Measurements from ENCODE around the gene ZNF443.
A peak's percentile ranks its signal among the peaks of the same experiment; 100 is the strongest.
"Not testable (repeated sequence)": the region's sequence is repeated elsewhere in the genome, so short reads cannot be mapped to it uniquely, and the experiment has no call there.

Gene ZNF443

DNA sequence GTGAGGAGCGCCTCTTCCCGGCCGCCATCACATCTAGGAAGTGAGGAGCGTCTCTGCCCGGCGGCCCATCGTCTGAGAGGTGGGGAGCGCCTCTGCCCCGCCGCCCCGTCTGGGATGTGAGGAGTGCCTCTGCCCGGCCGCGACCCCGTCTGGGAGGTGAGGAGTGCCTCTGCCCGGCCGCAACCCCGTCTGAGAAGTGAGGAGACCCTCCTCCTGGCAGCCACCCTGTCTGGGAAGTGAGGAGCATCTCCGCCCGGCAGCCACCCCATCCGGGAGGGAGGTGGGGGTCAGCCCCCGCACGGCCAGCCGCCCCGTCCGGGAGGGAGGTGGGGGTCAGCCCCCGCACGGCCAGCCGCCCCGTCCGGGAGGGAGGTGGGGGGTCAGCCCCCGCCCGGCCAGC lies 26.8 kb upstream of the ZNF443 start:
- H3K27me3 ChIP-seq (replicated peaks; ENCODE audit: control insufficient read depth, insufficient read depth, low read length, poor library complexity, severe bottlenecking); H3K4me1 ChIP-seq (ENCODE audit: control insufficient read depth, insufficient read depth, low read length, poor library complexity, severe bottlenecking); H3K27ac ChIP-seq (ENCODE audit: insufficient read depth, low read length, poor library complexity, severe bottlenecking); DNase-seq; H3K4me3 ChIP-seq (ENCODE audit: insufficient read depth, low read depth, low read length, poor library complexity, severe bottlenecking): not testable (repeated sequence)
- peaks cover 30% of the 10 kb centered on the region for H3K9me3 ChIP-seq (ENCODE audit: control insufficient read depth, low read length)
- peaks cover 24% of the 10 kb centered on the region for H3K36me3 ChIP-seq (ENCODE audit: control insufficient read depth, insufficient read depth, low read length)

GRCh38 chr19:12465211-12465610 lies 24.4 kb upstream of the ZNF443 start:
- H3K36me3 ChIP-seq (ENCODE audit: control insufficient read depth, insufficient read depth, low read length), result peaks cover 24% of the 10 kb centered on the region

GRCh38 chr19:12464769-12465168 lies 23.9 kb upstream of the ZNF443 start:
- H3K36me3 ChIP-seq (ENCODE audit: control insufficient read depth, insufficient read depth, low read length), result peaks cover 24% of the 10 kb centered on the region
- no peaks in the 10 kb centered on the region for H3K4me1 ChIP-seq (ENCODE audit: control insufficient read depth, insufficient read depth, low read length, poor library complexity, severe bottlenecking)
- H3K27ac ChIP-seq (ENCODE audit: insufficient read depth, low read length, poor library complexity, severe bottlenecking), result no peak overlapping the region
- no peaks in the 10 kb centered on the region for H3K27me3 ChIP-seq (replicated peaks; ENCODE audit: control insufficient read depth, insufficient read depth, low read length, poor library complexity, severe bottlenecking)
- peaks cover 32% of the 10 kb centered on the region for H3K9me3 ChIP-seq (ENCODE audit: control insufficient read depth, low read length)
- no peak overlapping the region for H3K4me3 ChIP-seq (ENCODE audit: insufficient read depth, low read depth, low read length, poor library complexity, severe bottlenecking)
- no peak for DNase-seq

More at GRCh38 chr19:12465211-12465610, 24.4 kb upstream of the ZNF443 start:
- Histone ChIP-seq H3K9me3 (ENCODE audit: control insufficient read depth, low read length) (peaks cover 32% of the 10 kb centered on the region), H3K27ac (ENCODE audit: insufficient read depth, low read length, poor library complexity, severe bottlenecking) (no peak overlapping the region), H3K27me3 (replicated peaks; ENCODE audit: control insufficient read depth, insufficient read depth, low read length, poor library complexity, severe bottlenecking) (no peaks in the 10 kb centered on the region), H3K4me1 (ENCODE audit: control insufficient read depth, insufficient read depth, low read length, poor library complexity, severe bottlenecking) (no peaks in the 10 kb centered on the region), H3K4me3 (ENCODE audit: insufficient read depth, low read depth, low read length, poor library complexity, severe bottlenecking) (no peak overlapping the region)
- no peak for DNase-seq

GRCh38 chr19:12464139-12464538 lies 23.3 kb upstream of the ZNF443 start:
- H3K36me3 ChIP-seq (ENCODE audit: control insufficient read depth, insufficient read depth, low read length), result peaks cover 24% of the 10 kb centered on the region
- not testable (repeated sequence) for DNase-seq; H3K27ac ChIP-seq (ENCODE audit: insufficient read depth, low read length, poor library complexity, severe bottlenecking); H3K27me3 ChIP-seq (replicated peaks; ENCODE audit: control insufficient read depth, insufficient read depth, low read length, poor library complexity, severe bottlenecking); H3K4me1 ChIP-seq (ENCODE audit: control insufficient read depth, insufficient read depth, low read length, poor library complexity, severe bottlenecking); H3K4me3 ChIP-seq (ENCODE audit: insufficient read depth, low read depth, low read length, poor library complexity, severe bottlenecking)
- peaks cover 32% of the 10 kb centered on the region for H3K9me3 ChIP-seq (ENCODE audit: control insufficient read depth, low read length)

DNA sequence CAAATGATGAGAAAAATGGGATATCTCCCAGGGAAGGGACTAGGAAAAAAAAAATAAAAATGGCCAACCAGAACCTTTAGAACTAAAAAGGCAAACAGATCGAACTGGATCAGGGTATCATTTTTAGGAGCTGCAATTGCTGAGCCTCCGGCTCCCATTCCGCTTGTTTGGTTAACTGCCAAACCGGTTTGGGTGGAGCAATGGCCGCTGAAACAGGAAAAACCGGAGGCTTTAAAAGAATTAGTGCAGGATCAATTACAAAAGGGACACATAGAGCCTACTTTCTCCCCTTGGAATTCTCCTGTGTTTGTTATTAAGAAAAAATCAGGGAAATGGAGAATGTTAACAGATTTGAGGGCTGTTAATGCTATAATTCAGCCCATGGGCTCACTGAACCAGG lies 12.7 kb upstream of the ZNF443 start:
- DNase-seq, result no peak
- Histone ChIP-seq H3K27ac (ENCODE audit: insufficient read depth, low read length, poor library complexity, severe bottlenecking) (no peak overlapping the region), H3K27me3 (replicated peaks; ENCODE audit: control insufficient read depth, insufficient read depth, low read length, poor library complexity, severe bottlenecking) (no peaks in the 10 kb centered on the region), H3K4me1 (ENCODE audit: control insufficient read depth, insufficient read depth, low read length, poor library complexity, severe bottlenecking) (no peaks in the 10 kb centered on the region), H3K9me3 (ENCODE audit: control insufficient read depth, low read length) (no peaks in the 10 kb centered on the region), H3K36me3 (ENCODE audit: control insufficient read depth, insufficient read depth, low read length) (no peaks in the 10 kb centered on the region), H3K4me3 (ENCODE audit: insufficient read depth, low read depth, low read length, poor library complexity, severe bottlenecking) (no peak overlapping the region)

DNA sequence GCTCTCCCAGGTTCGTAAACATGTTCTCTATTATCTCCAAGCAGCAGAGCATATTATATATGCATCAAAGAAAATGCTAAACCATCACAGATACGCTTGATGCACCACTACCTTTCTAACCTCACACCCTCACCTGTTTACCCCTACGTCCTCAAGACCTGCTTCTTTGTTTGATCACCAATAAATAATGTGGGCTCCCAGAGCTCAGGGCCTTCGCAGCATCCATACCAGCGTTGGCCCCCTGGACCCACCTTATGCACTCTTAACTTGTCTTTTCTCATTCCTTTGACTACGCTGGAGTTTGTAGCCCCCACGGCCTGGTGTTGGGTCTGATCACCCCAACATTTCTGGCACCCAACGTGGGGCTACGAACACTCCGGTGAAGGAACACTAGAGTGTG lies 10.0 kb upstream of the ZNF443 start:
- Histone ChIP-seq H3K27ac (ENCODE audit: insufficient read depth, low read length, poor library complexity, severe bottlenecking) (no peak overlapping the region), H3K4me3 (ENCODE audit: insufficient read depth, low read depth, low read length, poor library complexity, severe bottlenecking) (no peak overlapping the region), H3K4me1 (ENCODE audit: control insufficient read depth, insufficient read depth, low read length, poor library complexity, severe bottlenecking) (no peaks in the 10 kb centered on the region), H3K36me3 (ENCODE audit: control insufficient read depth, insufficient read depth, low read length) (no peaks in the 10 kb centered on the region), H3K9me3 (ENCODE audit: control insufficient read depth, low read length) (no peaks in the 10 kb centered on the region), H3K27me3 (replicated peaks; ENCODE audit: control insufficient read depth, insufficient read depth, low read length, poor library complexity, severe bottlenecking) (no peaks in the 10 kb centered on the region)
- no peak for DNase-seq

DNA sequence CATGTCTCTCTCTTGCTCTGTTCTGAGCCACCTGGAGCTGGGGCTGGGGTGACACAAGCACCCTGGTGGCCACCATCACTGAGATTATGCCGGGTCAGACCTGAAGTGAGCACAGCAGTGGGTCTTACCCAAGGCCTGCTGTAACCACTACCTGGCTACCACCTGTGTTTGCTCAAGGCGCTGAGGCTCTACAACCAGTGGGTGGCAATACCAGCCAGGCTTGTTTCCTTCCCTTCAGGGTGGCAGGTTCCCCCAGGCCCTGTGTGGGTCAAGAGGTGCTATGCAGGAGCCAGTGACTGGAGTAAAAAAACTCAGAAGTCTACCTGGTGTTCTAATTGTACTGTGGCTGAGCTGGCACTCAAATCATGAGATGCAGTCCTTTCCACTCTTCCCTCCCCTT lies 8.0 kb upstream of the ZNF443 start:
- DNase-seq, result no peak
- H3K4me1 ChIP-seq (ENCODE audit: control insufficient read depth, insufficient read depth, low read length, poor library complexity, severe bottlenecking), result no peaks in the 10 kb centered on the region
- no peak overlapping the region for H3K27ac ChIP-seq (ENCODE audit: insufficient read depth, low read length, poor library complexity, severe bottlenecking)
- H3K36me3 ChIP-seq (ENCODE audit: control insufficient read depth, insufficient read depth, low read length), result no peaks in the 10 kb centered on the region
- no peaks in the 10 kb centered on the region for H3K9me3 ChIP-seq (ENCODE audit: control insufficient read depth, low read length)
- no peaks in the 10 kb centered on the region for H3K27me3 ChIP-seq (replicated peaks; ENCODE audit: control insufficient read depth, insufficient read depth, low read length, poor library complexity, severe bottlenecking)
- H3K4me3 ChIP-seq (ENCODE audit: insufficient read depth, low read depth, low read length, poor library complexity, severe bottlenecking), result no peak overlapping the region

GRCh38 chr19:12439686-12440540 lies 908 bp downstream of the ZNF443 start:
- DNase-seq, result peak; percentile 9 to 35 (median 32)
- H3K4me3 ChIP-seq (ENCODE audit: insufficient read depth, low read depth, low read length, poor library complexity, severe bottlenecking), result peak overlapping the region; percentile 87
- not testable (repeated sequence) for H3K4me1 ChIP-seq (ENCODE audit: control insufficient read depth, insufficient read depth, low read length, poor library complexity, severe bottlenecking); H3K36me3 ChIP-seq (ENCODE audit: control insufficient read depth, insufficient read depth, low read length); H3K9me3 ChIP-seq (ENCODE audit: control insufficient read depth, low read length); H3K27me3 ChIP-seq (replicated peaks; ENCODE audit: control insufficient read depth, insufficient read depth, low read length, poor library complexity, severe bottlenecking)
- peak overlapping the region; percentile 60 for H3K27ac ChIP-seq (ENCODE audit: insufficient read depth, low read length, poor library complexity, severe bottlenecking)

- not testable (repeated sequence) for H3K36me3 ChIP-seq (ENCODE audit: control insufficient read depth, insufficient read depth, low read length); H3K27ac ChIP-seq (ENCODE audit: insufficient read depth, low read length, poor library complexity, severe bottlenecking); H3K4me1 ChIP-seq (ENCODE audit: control insufficient read depth, insufficient read depth, low read length, poor library complexity, severe bottlenecking); DNase-seq; H3K4me3 ChIP-seq (ENCODE audit: insufficient read depth, low read depth, low read length, poor library complexity, severe bottlenecking); H3K27me3 ChIP-seq (replicated peaks; ENCODE audit: control insufficient read depth, insufficient read depth, low read length, poor library complexity, severe bottlenecking); H3K9me3 ChIP-seq (ENCODE audit: control insufficient read depth, low read length)
Observed at GRCh38 chr19:12430726-12431299, 10.0 kb downstream of the ZNF443 start.

DNA sequence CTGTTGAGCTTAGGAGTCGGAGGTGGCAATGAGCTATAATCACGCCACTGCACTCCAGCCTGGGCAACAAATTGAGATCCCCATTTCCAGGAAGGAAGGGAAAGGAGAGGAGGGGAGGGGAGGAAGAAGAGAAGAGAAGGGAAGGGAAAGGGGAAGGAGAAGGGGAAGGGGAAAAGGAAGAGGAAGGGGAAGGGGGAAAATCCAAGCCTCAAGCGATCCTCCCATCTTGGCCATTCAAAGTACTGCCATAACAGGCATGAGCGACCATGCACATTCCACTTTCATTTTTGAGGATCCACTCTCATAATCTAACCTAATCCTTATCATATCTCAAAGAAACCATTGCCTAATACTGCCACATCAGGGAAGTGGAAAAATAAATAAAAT lies 14.9 kb downstream of the ZNF443 start:
- Histone ChIP-seq H3K9me3 (ENCODE audit: control insufficient read depth, low read length) (no peaks in the 10 kb centered on the region), H3K4me3 (ENCODE audit: insufficient read depth, low read depth, low read length, poor library complexity, severe bottlenecking) (no peak overlapping the region), H3K27me3 (replicated peaks; ENCODE audit: control insufficient read depth, insufficient read depth, low read length, poor library complexity, severe bottlenecking) (no peaks in the 10 kb centered on the region), H3K36me3 (ENCODE audit: control insufficient read depth, insufficient read depth, low read length) (peaks cover 6% of the 10 kb centered on the region), H3K4me1 (ENCODE audit: control insufficient read depth, insufficient read depth, low read length, poor library complexity, severe bottlenecking) (no peaks in the 10 kb centered on the region), H3K27ac (ENCODE audit: insufficient read depth, low read length, poor library complexity, severe bottlenecking) (no peak overlapping the region)
- no peak for DNase-seq
